PC-3 (cell line): Measurements from ENCODE around the gene KCND3.

Experiments
- CTCF ChIP-seq: fragments of 300-600 bp; sonication (generic); conservative IDR thresholded peaks from 2 replicates; pipeline ENCODE4 v1.5.1; 2017; ENCODE audit warnings: antibody characterized with exemption, low read depth, mild to moderate bottlenecking, low read length
- EZH2 ChIP-seq: fragments of 300-600 bp; sonication (generic); IDR thresholded peaks from one replicate; pipeline ENCODE4 v1.6.1; 2017; ENCODE audit warnings: antibody characterized with exemption, mild to moderate bottlenecking, low read length; ENCODE audit not compliant: unreplicated experiment
- EZH2phosphoT487 ChIP-seq: fragments of 300-600 bp; sonication (generic); IDR thresholded peaks from 2 replicates; pipeline ENCODE4 v1.6.1; 2018; ENCODE audit warnings: mild to moderate bottlenecking, antibody characterized with exemption, low read length, borderline replicate concordance

- no peak for TF ChIP-seq EZH2
- TF ChIP-seq CTCF: no peak
- TF ChIP-seq EZH2phosphoT487: no peak
These were observed 81.4 kb downstream of the KCND3 start for GRCh38 chr1:111908011-111908621.
